Activated naive CD4-positive, alpha-beta T cell treated with anti-CD3 and anti-CD28 coated beads for 36 hours (primary cell): ENCODE data around the gene RACK1. TPM values are rescaled to one million over a fixed set of nuclear protein-coding genes. Genes with fewer than 3 reads are reported as not detected.

Experiments
- CTCF ChIA-PET: fragments of 350-600 bp; sonication (Branson Sonifier 250); formaldehyde crosslinking; loops from one replicate; lab custom pipeline; 2021; ENCODE audit warnings: antibody characterized with exemption; lab: Charles Lee
- DNase-seq: peaks from one replicate; pipeline ENCODE4 v3.0.0-alpha.2; 2020
- H3K27ac Mint-ChIP-seq: one replicate; pipeline ENCODE4 v1.8.0; 2021; ENCODE audit warnings: mild to moderate bottlenecking, mixed read lengths
- H3K27me3 Mint-ChIP-seq: one replicate; pipeline ENCODE4 v1.8.0; 2021; ENCODE audit warnings: low read depth, mixed read lengths
- H3K36me3 Mint-ChIP-seq: one replicate; pipeline ENCODE4 v1.8.0; 2021; ENCODE audit warnings: low read depth, mixed read lengths
- H3K4me1 Mint-ChIP-seq: one replicate; pipeline ENCODE4 v1.8.0; 2021; ENCODE audit warnings: low read depth, mixed read lengths
- H3K4me3 Mint-ChIP-seq: one replicate; pipeline ENCODE4 v1.8.0; 2021; ENCODE audit warnings: mild to moderate bottlenecking, moderate library complexity, mixed read lengths
- H3K9me3 Mint-ChIP-seq: one replicate; pipeline ENCODE4 v1.8.0; 2021; ENCODE audit warnings: mixed read lengths
- intact Hi-C: fragments of 100-400 bp; cut with micrococcal nuclease; formaldehyde crosslinking; loops from one replicate; pipeline ENCODE4 v1.15.1; 2023
- total RNA-seq, 2 experiments: library from RNA; stranded (reverse); gene quantifications; one replicate each; pipeline ENCODE4 v1.2.3, GENCODE V29; 2021

RACK1 gene
- total RNA-seq, 2 experiments from 2014 or later = 3,176 to 3,362 TPM

DNA sequence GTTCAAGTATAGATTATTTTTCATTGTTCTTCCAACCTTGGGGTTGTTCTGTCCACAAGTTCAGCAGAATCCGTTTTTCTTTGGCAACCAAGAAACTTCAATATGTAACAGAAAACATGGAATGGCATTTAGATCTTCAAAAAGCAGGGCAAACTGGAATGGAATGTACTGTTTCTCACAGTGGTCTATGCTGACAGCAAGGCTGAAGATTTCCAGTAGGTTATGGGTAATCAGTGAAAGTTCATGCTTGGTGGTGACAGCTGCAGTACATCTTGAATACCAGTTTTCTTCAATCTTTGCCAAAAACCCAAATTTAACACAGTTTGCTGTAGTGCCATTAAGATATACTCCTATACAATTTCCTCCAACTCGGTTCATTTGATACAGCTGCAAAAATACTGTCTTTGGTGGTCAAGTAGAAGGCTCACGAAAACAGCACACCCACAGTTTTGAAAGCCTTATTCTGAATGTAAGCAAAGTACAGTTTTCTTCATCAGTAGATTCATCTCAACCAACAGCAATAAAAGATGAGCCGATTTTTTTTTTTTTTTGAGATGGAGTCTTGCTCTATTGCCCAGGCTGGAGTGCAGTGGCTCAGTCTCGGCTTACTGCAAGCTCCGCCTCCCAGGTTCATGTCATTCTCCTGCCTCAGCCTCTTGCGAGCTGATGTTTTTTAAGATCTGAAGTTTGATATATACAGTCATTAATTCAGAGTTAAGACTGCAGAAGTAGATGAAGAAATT is 12.3 kb upstream of the RACK1 start:
- peaks cover 34% of the 10 kb centered on the region for H3K36me3 Mint-ChIP-seq
- no peak overlapping the region for H3K27ac Mint-ChIP-seq
- H3K27me3 Mint-ChIP-seq = no peaks in the 10 kb centered on the region
- no peak overlapping the region for H3K4me3 Mint-ChIP-seq
- no peak for DNase-seq
- no peaks in the 10 kb centered on the region for H3K9me3 Mint-ChIP-seq
- intact Hi-C loops = no loop called here
- H3K4me1 Mint-ChIP-seq = peaks cover 58% of the 10 kb centered on the region
- CTCF ChIA-PET = interaction anchor here (0.6 to 1.2 kb wide), 3 partner anchors 9 to 28 kb away, joined by 3 to 4 read pairs (median 3); no protein-coding TSS in a partner anchor

- peak overlapping the region; percentile 20 for H3K27ac Mint-ChIP-seq
- CTCF ChIA-PET = interaction anchor here (1.2 kb wide), 1 partner anchor 10 kb away, joined by 4 read pairs; no protein-coding TSS in a partner anchor
- no peak for DNase-seq
- intact Hi-C loops = no loop called here
- H3K27me3 Mint-ChIP-seq = no peaks in the 10 kb centered on the region
- H3K4me1 Mint-ChIP-seq = peaks cover 63% of the 10 kb centered on the region
- no peak overlapping the region for H3K4me3 Mint-ChIP-seq
- no peaks in the 10 kb centered on the region for H3K9me3 Mint-ChIP-seq
- peaks cover 33% of the 10 kb centered on the region for H3K36me3 Mint-ChIP-seq
Measured at GRCh38 chr5:181255276-181255675, 11.6 kb upstream of the RACK1 start.

- CTCF ChIA-PET = no interaction called here
Measured at GRCh38 chr5:181248277-181248676, 4.6 kb upstream of the RACK1 start.

DNA sequence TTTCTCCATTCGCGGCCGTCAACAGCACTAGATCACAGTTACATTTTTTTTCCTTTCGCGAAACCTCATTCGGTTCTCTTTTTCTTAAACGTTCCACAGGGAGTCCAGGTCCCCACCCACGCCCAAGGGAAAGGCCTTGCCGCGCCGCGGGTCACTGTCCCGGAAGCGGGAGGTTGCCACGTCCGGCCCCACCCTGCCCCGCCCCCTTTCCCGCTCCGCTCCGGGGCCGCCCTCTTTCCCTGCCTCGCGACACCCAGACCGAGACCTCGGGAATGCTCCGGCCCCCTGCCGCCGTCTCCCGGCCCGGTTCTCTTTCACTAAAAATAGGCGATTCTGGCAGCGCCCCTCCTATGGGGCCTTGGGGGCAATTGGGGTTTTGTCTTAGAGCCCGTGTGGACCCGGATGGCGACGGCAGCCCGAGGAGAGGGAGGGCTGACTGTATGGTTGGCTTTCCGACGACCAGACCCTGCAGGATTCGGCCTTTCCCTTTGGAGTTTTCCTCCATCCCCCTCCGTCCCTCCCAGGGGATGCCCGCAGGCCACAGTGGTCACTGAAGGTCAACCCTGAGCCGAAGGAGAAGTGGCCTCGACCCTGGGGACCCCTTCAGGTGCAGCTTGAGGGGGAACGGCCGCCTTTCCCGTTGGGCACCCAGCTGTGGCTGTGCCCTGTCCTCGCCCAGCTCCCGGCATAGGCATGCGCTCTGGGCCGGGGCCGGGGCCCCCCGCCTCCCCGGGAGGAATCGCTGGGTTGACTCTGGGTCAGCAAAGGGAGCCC is 2.8 kb upstream of the RACK1 start:
- peaks cover 58% of the 10 kb centered on the region for H3K4me1 Mint-ChIP-seq
- peak overlapping the region; percentile 95 for H3K4me3 Mint-ChIP-seq
- H3K27ac Mint-ChIP-seq = peak overlapping the region; percentile 99
- no peaks in the 10 kb centered on the region for H3K9me3 Mint-ChIP-seq
- H3K27me3 Mint-ChIP-seq = no peaks in the 10 kb centered on the region
- CTCF ChIA-PET = interaction anchor here (0.8 to 1.8 kb wide), 5 partner anchors 9 to 74 kb away, joined by 3 to 6 read pairs (median 4); no protein-coding TSS in a partner anchor
- intact Hi-C loops = no loop called here
- H3K36me3 Mint-ChIP-seq = peaks cover 38% of the 10 kb centered on the region
- DNase-seq = peak; percentile 89

More at GRCh38 chr5:181248277-181248676, 4.6 kb upstream of the RACK1 start:
- Mint-ChIP-seq H3K4me1 (peaks cover 56% of the 10 kb centered on the region), H3K27me3 (no peaks in the 10 kb centered on the region), H3K4me3 (peak overlapping the region; percentile 95), H3K9me3 (no peaks in the 10 kb centered on the region), H3K36me3 (peaks cover 25% of the 10 kb centered on the region), H3K27ac (peak overlapping the region; percentile 99)
- intact Hi-C loops = no loop called here
- DNase-seq = no peak

DNA sequence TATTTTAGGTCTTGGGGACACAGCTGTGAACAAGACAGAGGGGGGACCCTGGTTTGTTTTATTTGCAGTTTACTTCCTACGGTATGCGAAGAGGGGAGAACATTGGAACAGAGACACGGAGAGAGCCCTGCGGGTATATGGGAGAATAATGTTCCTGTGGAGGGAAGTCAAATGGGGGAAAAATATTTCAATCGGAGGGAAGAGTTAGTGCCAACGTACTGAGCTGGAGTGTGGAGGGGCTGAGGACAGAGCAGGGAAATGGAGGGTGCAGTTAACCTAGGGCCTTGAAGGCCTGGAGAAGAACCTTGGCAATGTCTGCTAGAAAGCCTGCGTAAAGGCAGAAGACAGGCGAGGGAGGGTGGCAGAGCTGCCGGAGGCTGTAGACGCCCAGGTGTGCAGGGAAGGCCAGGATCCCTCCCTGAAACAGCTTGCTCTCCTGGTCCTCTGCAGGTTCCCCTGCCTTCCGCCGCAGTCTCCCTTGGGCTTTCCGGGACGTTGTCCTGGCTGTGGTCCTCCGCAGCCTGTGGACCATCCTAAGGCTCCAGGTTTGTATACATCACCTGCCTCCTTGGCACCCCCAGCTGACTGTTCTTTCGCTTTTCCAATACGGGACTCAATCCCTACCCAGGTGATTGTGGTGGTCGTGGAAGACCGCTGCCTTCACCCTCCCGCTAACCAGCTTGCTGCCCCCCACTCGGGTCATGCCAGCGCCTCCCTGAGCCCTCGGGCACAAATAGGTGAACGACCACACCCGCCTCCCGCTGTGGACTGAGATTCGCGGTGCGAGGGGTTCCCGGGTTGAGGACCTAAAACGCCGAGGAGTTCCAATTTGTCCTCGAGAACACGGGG is 1.9 kb upstream of the RACK1 start:
- Mint-ChIP-seq H3K27me3 (no peaks in the 10 kb centered on the region), H3K27ac (peak overlapping the region; percentile 99), H3K36me3 (peaks cover 44% of the 10 kb centered on the region), H3K4me3 (peak overlapping the region; percentile 95), H3K9me3 (no peaks in the 10 kb centered on the region), H3K4me1 (peaks cover 62% of the 10 kb centered on the region)
- intact Hi-C loops = no loop called here
- DNase-seq = no peak
- CTCF ChIA-PET = interaction anchor here (0.8 to 1.8 kb wide), 5 partner anchors 10 to 73 kb away, joined by 3 to 6 read pairs (median 4); no protein-coding TSS in a partner anchor

DNA sequence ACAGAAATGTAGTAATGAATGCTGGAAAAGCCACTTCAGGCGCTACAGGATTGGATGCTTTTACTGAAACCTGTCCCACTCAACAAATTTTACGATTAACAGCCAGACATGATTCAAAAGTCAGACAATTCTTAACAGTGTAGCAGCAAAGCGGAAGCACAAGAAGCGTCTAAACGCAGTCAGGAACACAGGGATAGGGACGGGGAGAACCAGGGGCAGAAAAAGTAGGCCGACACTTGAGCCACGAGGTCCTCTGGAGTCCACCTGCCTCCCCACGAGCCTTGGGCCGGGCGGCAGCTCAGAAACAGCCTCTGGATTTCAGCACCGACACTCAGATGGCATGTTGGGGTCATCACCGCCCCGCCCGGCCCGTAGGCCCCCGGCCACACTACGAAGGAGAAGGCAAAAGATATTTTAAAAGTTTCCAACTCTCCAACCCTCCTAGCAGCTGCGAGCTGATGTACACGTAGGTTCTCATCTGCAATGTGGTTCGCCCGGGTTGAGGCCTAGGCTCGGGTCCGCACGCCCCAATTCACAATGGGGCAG is 615 bp downstream of the RACK1 start:
- CTCF ChIA-PET = no interaction called here
- Mint-ChIP-seq H3K27ac (peak overlapping the region; percentile 99), H3K4me1 (peaks cover 58% of the 10 kb centered on the region)

GRCh38 chr5:181242031-181242451 is 1.7 kb downstream of the RACK1 start:
- peak overlapping the region; percentile 99 for H3K27ac Mint-ChIP-seq
- DNase-seq = no peak
- no peaks in the 10 kb centered on the region for H3K27me3 Mint-ChIP-seq
- intact Hi-C loops = loop anchor here (5.0 kb wide), 1 partner anchor 1620 kb away; the partner anchor contains the start of gene HNRNPH1
- CTCF ChIA-PET = no interaction called here
- H3K4me3 Mint-ChIP-seq = peak overlapping the region; percentile 93
- peaks cover 56% of the 10 kb centered on the region for H3K4me1 Mint-ChIP-seq
- H3K9me3 Mint-ChIP-seq = no peaks in the 10 kb centered on the region
- H3K36me3 Mint-ChIP-seq = peaks cover 70% of the 10 kb centered on the region

More for the DNA sequence above, 615 bp downstream of the RACK1 start:
- peak overlapping the region; percentile 93 for H3K4me3 Mint-ChIP-seq
- intact Hi-C loops = loop anchor here (5.0 kb wide), 1 partner anchor 1621 kb away; the partner anchor contains the start of gene HNRNPH1
- H3K27me3 Mint-ChIP-seq = no peaks in the 10 kb centered on the region
- no peak for DNase-seq
- peaks cover 65% of the 10 kb centered on the region for H3K36me3 Mint-ChIP-seq
- H3K9me3 Mint-ChIP-seq = no peaks in the 10 kb centered on the region

- peak overlapping the region; percentile 99 for H3K27ac Mint-ChIP-seq
- intact Hi-C loops = loop anchor here (5.0 kb wide), 1 partner anchor 1619 kb away; the partner anchor contains the start of gene HNRNPH1
- peak overlapping the region; percentile 93 for H3K4me3 Mint-ChIP-seq
- H3K4me1 Mint-ChIP-seq = peaks cover 55% of the 10 kb centered on the region
- H3K36me3 Mint-ChIP-seq = peaks cover 75% of the 10 kb centered on the region
- no peaks in the 10 kb centered on the region for H3K9me3 Mint-ChIP-seq
- peak; percentile 84 for DNase-seq
- CTCF ChIA-PET = interaction anchor here (0.6 kb wide), 1 partner anchor 10 kb away, joined by 3 read pairs; no protein-coding TSS in a partner anchor
- H3K27me3 Mint-ChIP-seq = no peaks in the 10 kb centered on the region
Measured at GRCh38 chr5:181241393-181241975, 2.2 kb downstream of the RACK1 start.

DNA sequence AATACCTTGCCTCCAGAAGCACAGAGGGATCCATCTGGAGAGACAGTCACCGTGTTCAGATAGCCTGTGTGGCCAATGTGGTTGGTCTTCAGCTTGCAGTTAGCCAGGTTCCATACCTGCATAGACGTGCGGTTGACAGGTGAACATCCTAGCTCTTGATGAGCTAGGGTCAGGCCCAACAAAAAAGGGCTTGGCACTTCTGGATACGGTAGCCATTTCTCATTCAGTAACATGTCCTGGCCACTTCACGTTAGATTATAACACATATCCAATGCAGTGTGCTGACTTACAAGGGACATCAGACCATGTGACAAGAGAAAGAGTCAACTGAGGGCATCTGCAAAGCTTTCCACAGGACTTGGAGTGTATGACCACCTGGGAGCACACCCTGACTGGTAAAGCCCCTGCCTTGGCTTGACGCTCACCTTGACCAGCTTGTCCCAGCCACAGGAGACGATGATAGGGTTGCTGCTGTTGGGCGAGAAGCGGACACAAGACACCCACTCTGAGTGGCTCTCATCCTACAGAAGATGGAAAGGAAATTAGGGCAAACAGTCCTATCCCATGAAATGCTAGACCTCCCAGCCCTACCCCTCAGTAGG is 4.5 kb downstream of the RACK1 start:
- CTCF ChIA-PET = no interaction called here
- no peaks in the 10 kb centered on the region for H3K27me3 Mint-ChIP-seq
- no peaks in the 10 kb centered on the region for H3K9me3 Mint-ChIP-seq
- peaks cover 82% of the 10 kb centered on the region for H3K36me3 Mint-ChIP-seq
- H3K4me3 Mint-ChIP-seq = no peak overlapping the region
- H3K4me1 Mint-ChIP-seq = peaks cover 44% of the 10 kb centered on the region
- intact Hi-C loops = no loop called here
- H3K27ac Mint-ChIP-seq = peak overlapping the region; percentile 59
- DNase-seq = no peak

DNA sequence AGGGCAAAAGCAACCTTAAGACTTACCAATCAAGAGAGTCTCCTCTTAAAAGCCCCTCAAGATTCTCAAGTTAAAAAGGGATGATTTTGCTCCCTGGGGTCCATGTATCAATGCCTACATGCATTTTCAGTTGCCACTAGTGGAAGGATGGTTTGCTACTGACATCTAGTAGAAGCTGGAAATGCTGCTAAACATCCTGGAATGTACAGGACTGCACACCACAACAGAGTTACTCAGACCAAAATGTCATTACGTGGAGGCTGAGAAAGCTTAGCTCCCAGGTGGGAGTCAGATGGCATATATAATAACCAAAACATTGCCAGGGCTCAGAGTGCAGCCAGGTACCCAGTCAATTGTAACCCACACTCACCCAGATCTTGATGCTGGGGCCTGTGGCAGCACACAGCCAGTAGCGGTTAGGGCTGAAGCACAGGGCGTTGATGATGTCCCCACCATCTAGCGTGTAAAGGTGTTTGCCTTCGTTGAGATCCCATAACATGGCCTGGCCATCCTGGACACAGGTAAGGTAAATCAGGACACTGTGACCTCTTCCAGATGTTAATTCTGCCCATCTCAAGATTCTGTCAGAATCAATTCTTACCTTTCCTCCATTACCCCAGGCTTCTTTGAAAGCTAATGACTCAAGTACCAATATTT is 5.8 kb downstream of the RACK1 start:
- CTCF ChIA-PET = no interaction called here
- Mint-ChIP-seq H3K36me3 (peaks cover 73% of the 10 kb centered on the region), H3K27me3 (no peaks in the 10 kb centered on the region), H3K4me3 (peak overlapping the region; percentile 34), H3K9me3 (no peaks in the 10 kb centered on the region), H3K4me1 (peaks cover 44% of the 10 kb centered on the region), H3K27ac (peak overlapping the region; percentile 59)
- intact Hi-C loops = no loop called here
- DNase-seq = no peak
